AG04449 (cell line): ENCODE results near the gene PFKFB2.

ENCODE experiments used
- CTCF ChIA-PET: fragments of 350-600 bp; formaldehyde crosslinking; extraction: SDS; loops from one replicate; lab custom pipeline; 2021; ENCODE audit warnings: antibody characterized with exemption; lab: Yijun Ruan, JAX
- POLR2A ChIA-PET: fragments of 400-600, 350-600 bp; formaldehyde crosslinking; extraction: SDS; loops from one replicate; lab custom pipeline; 2020; ENCODE audit warnings: antibody characterized with exemption, inconsistent platforms; lab: Yijun Ruan, JAX
- DNase-seq: peaks from one replicate; pipeline ENCODE4 v3.0.0-alpha.2; 2010; ENCODE audit warnings: low read depth, low spot score
- H3K4me3 ChIP-seq: 2 replicates; pipeline ENCODE4 v1.5.1; 2011; ENCODE audit warnings: low read depth, mild to moderate bottlenecking, control low read depth, low read length
- CTCF ChIP-seq: IDR thresholded peaks from one replicate; pipeline ENCODE4 v1.5.1; 2011; ENCODE audit warnings: mild to moderate bottlenecking, moderate library complexity, low read length, control low read depth, inconsistent platforms; ENCODE audit not compliant: insufficient read depth; ENCODE audit errors: missing control alignments

The PFKFB2 gene

GRCh38 chr1:207128336-207128921 is 75.4 kb downstream of the PFKFB2 start:
- ChIA-PET CTCF (no interaction called here), POLR2A (no interaction called here)
- H3K4me3 ChIP-seq = no peak overlapping the region
- DNase-seq = no peak
- TF ChIP-seq CTCF = no peak

GRCh38 chr1:207129053-207129452 is 76.0 kb downstream of the PFKFB2 start:
- ChIA-PET CTCF (interaction anchor here (1.0 kb wide), 1 partner anchor 11 kb away, joined by 4 read pairs; no protein-coding TSS in a partner anchor), POLR2A (no interaction called here)
- TF ChIP-seq CTCF = no peak

More at GRCh38 chr1:207129053-207129452, 76.0 kb downstream of the PFKFB2 start:
- no peak overlapping the region for H3K4me3 ChIP-seq
- DNase-seq = no peak
